ENCODE data around the gene QRFP.

The QRFP gene

DNA sequence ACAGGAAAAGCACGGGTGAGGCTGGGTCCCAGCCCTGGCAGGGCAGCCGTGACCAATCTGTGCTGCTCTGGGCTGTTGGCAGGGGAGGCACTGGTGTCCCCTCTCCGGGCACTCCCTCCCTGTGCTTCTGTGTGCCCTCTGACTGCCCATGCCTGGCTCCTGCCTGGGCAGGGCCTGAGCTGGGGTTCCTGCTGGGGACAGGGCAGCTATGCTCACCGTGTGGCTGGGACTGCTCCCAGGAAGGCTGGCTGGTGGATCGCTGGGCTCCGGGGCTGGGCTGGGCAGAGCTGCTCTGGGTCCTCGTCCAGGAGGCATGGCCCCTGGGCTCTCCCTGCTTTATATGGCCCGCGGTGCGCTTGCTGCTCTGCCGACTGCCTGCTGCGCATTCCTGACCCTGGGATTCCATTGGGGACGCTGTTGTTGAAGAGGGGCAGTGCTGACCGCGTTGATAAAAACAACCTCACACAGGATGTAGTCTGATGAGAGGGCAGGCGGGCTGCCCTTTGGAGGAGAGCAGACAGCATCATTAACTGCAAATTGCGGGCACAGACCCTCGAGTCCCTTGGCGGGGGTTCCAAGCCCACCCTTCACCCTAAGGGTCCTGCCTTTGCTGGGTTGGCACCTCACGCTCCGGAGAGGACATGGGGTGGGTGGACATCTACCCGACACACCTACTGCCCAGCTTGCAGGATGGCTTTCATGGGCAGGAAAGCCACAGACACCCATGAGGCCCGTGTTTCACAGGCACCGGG lies 955 bp downstream of the QRFP start:
- ATAC-seq = no peak
- no peak for DNase-seq
- H3K36me3 Mint-ChIP-seq (ENCODE audit: low read depth) = no peaks in the 10 kb centered on the region
- no peaks in the 10 kb centered on the region for H3K9me3 Mint-ChIP-seq
- peaks cover 3% of the 10 kb centered on the region for H3K27me3 Mint-ChIP-seq
- no peak overlapping the region for H3K4me3 Mint-ChIP-seq
- H3K4me1 Mint-ChIP-seq = no peaks in the 10 kb centered on the region
- no peak overlapping the region for H3K27ac Mint-ChIP-seq

DNA sequence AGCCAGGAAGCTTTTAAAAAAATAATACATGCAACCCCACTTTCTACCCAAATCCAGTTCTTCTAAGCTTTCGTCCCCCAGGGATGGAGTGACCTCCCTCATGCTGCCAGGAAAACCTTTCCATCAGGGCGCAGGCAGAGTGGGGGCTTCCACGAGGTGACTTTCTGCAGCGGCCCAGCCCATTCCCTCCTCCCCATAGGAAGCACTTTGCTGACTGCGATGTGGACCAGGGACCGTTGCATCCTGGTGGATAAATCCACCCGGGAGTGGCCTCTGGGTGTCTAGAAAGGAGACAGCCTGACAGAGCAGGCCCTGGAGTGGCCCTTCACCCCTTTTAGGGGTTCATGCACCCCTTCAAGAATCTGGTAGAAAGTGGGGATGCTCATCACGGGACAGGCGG lies 1.6 kb downstream of the QRFP start:
- Mint-ChIP-seq H3K27ac (no peak overlapping the region), H3K4me1 (no peaks in the 10 kb centered on the region), H3K9me3 (no peaks in the 10 kb centered on the region), H3K36me3 (ENCODE audit: low read depth) (no peaks in the 10 kb centered on the region), H3K27me3 (peaks cover 3% of the 10 kb centered on the region), H3K4me3 (no peak overlapping the region)
- no peak for ATAC-seq
- DNase-seq = no peak

DNA sequence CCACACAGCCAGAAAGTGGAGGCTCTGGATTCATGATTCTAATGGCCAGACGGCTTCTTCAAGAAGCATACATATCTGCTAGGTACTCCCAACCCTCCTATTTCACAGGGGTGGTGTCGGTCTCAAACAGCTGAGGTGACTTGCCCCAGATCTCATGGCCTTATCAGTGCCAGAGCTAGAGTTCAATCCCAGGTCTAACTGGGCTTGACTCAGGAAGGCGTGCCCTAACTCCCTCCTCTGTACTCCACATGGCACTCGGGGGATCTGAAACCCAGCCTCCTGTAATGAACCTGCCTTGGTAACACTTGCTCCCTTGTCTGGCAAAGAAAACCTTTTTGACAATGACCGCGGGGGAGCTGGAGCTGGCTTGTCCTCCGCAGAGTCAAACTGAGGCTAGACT lies 2.1 kb downstream of the QRFP start:
- ATAC-seq = no peak
- H3K27me3 Mint-ChIP-seq = no peaks in the 10 kb centered on the region
- no peak for DNase-seq
- no peaks in the 10 kb centered on the region for H3K9me3 Mint-ChIP-seq
- H3K36me3 Mint-ChIP-seq (ENCODE audit: low read depth) = no peaks in the 10 kb centered on the region
- H3K4me3 Mint-ChIP-seq = no peak overlapping the region
- no peak overlapping the region for H3K27ac Mint-ChIP-seq
- H3K4me1 Mint-ChIP-seq = no peaks in the 10 kb centered on the region

DNA sequence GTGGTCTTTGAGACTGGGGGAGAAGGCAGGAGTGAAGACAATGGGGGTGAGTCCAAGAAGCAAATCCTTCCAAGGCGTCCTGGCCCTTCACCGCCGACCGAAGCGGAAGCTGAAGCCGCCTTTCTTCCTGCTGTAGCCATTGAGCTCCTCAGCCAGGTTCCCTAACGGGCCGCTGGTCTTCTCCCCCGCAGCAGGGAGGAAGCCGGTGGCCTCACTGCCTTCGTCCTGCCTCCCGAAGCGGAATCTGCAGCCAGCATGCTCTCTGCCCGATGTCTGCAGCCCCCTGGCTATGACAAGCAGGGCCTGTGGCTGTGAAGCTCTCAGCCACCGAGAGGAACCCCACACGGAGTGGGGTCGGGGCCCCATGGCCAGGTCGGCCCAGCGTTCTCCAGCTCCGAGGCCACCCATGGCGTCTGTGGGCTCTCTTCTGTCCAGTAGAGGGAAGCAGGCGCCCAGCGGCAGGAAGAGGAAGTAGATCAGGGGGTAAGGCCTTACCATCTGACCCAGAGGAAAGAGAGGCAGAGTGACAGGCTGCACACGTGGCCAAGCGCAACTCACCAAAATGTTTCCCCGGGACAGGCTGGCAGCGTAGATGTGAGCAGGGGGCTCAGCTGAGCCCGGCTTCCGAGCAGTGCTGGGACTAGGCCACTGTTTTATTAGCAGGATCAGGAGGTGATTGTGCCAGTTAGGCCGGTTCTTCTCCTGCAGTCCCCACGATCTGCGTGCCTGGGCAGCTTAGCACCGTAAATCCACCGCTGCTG lies 3.1 kb downstream of the QRFP start:
- H3K4me1 Mint-ChIP-seq = no peaks in the 10 kb centered on the region
- ATAC-seq = peak; percentile 27
- no peaks in the 10 kb centered on the region for H3K9me3 Mint-ChIP-seq
- no peak for DNase-seq
- no peaks in the 10 kb centered on the region for H3K36me3 Mint-ChIP-seq (ENCODE audit: low read depth)
- no peaks in the 10 kb centered on the region for H3K27me3 Mint-ChIP-seq
- H3K4me3 Mint-ChIP-seq = no peak overlapping the region
- no peak overlapping the region for H3K27ac Mint-ChIP-seq

DNA sequence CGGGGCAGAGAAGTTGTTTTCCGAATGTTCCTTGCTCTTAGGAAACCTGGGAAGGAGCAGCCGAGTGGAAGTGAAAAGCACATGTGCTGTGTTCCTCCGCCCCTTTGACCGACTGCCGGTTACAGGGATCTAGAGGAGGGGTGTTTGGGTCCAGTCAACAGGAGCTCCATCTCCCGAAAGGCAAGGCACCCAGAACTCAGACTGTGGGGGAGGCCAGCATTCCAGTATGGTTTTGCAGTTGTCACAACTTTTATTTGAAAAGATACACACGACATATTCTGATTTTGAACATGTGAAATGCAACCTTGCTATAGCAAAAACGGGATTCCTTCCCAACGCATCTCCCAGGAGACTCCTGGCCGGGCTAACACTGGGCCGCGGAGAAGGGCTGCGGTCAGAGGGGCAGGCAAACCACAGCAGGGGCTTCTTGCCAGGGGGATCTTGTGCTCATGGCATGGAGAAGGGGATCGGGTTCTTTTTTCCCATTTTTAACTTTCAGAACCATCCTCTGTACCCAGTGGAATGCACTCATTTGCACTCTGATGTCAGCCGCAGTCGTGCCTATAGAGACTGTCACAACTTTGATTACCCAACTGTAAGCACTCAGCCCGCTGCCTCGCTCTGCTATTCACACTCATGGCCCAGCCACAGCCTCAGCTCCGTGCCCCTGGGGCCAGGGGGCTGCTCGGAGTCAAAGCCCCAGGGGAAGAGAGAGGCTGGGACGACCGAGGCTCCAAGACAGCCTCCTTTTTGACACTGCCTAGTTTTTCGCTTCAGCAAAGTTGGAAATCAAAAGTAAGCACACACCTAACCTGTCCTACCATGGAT lies 3.9 kb downstream of the QRFP start:
- DNase-seq (no peak), ATAC-seq (no peak)
- Mint-ChIP-seq H3K4me3 (no peak overlapping the region), H3K27ac (no peak overlapping the region), H3K36me3 (ENCODE audit: low read depth) (no peaks in the 10 kb centered on the region), H3K4me1 (no peaks in the 10 kb centered on the region), H3K27me3 (no peaks in the 10 kb centered on the region), H3K9me3 (no peaks in the 10 kb centered on the region)

DNA sequence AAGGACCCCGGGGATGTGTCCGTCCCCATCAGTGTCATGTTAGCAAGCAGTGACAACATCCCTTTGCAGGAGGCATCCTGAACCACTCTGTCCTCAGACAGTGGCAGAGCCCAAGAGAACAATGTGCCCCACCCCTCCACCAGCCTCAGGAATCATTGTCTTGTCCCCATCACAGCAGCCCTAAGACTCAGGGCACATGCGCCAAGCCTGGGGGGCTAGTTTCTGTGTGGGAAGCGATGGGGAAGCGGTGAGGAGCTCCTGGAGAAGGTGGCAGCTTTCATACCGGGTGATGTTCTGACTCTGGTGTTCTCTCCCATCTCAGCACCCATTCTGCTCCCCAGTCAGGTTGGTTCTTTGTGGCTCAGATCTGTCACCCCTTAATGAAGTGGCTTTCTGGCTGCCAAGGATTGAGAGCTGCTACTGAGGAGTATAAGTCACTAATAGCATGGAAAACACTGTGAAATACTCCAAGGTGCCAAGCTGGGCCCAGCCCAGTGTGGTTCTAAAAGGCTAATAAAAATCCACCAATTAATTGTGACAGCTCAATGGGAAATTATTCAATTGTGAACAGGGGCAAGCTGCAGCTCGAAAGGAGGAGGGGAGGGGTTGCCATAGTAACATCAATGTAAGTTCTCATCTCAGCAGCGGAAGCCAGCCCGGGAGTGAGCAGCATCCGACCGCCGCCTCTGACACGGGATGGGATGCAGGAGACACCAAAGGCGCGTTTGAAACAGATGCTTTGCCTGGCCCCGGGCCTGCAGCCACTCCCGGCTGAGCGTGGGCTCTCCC lies 4.7 kb downstream of the QRFP start:
- H3K27me3 Mint-ChIP-seq = no peaks in the 10 kb centered on the region
- H3K4me1 Mint-ChIP-seq = no peaks in the 10 kb centered on the region
- H3K4me3 Mint-ChIP-seq = no peak overlapping the region
- ATAC-seq (no peak), DNase-seq (no peak)
- H3K36me3 Mint-ChIP-seq (ENCODE audit: low read depth) = peaks cover 4% of the 10 kb centered on the region
- H3K27ac Mint-ChIP-seq = no peak overlapping the region
- H3K9me3 Mint-ChIP-seq = no peaks in the 10 kb centered on the region

DNA sequence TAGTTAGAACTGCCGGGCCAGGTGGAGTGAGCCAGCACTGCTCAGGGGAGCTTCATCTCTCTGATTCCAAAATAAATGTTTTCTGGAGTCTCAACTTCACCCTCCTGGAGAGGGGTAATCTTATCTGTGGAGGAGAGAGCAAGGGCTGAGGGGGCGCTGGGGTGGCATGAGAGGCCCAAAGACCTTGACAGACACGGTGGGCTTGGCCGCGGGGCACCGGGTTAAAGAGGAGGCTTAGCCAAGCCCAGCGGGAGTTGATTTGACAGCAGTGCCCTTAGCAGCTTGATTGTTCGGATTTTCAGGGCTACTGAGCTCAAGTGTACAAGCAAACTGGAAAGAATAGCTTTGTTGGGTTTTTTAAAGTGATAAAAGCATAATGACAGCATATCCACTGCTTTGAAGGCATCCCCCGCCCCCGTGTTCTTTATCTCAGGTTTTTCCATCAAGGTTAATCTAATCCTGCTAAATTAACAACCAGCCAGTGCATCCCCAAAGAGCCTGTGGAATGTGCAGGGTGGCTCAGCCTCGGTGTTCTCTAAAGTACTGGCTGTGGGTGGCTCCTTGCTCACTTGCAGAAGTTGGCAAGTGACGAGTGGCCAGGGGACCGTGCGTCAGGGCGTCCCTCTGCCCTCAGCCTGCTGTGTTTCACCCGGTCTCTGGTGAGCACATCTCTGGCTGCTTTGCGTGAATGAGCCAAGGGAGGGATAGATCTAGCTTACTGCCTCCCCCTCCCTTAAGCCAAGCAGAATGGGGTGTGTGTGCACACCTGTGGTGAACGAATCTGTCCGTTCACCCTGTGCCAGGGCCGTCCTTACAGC lies 5.5 kb downstream of the QRFP start:
- Mint-ChIP-seq H3K36me3 (ENCODE audit: low read depth) (peaks cover 4% of the 10 kb centered on the region), H3K27ac (no peak overlapping the region), H3K9me3 (no peaks in the 10 kb centered on the region), H3K4me1 (no peaks in the 10 kb centered on the region), H3K27me3 (no peaks in the 10 kb centered on the region), H3K4me3 (no peak overlapping the region)
- DNase-seq = no peak
- ATAC-seq = no peak

DNA sequence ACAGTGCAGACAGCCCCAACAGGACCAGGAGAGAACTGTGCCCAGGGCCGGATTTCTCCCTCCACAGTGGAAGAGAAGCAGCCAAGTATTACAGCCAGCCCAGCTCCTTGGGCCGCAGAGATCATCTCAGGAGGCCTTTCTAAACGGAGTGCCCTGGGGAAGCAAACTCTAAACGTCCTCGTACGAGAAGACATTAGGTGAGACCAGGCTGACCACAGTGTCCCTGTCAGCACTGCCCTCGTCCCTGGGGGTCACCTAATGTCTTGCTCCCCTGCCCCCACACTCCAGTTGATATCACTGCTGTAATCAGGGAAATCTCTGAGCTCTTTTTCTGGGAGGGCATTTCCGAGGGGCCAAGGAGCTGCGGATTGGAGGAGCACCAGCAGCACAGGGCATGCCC lies 6.5 kb downstream of the QRFP start:
- Mint-ChIP-seq H3K4me1 (no peaks in the 10 kb centered on the region), H3K27ac (no peak overlapping the region), H3K4me3 (no peak overlapping the region), H3K27me3 (no peaks in the 10 kb centered on the region), H3K36me3 (ENCODE audit: low read depth) (peaks cover 10% of the 10 kb centered on the region), H3K9me3 (no peaks in the 10 kb centered on the region)
- DNase-seq = no peak
- ATAC-seq = no peak

DNA sequence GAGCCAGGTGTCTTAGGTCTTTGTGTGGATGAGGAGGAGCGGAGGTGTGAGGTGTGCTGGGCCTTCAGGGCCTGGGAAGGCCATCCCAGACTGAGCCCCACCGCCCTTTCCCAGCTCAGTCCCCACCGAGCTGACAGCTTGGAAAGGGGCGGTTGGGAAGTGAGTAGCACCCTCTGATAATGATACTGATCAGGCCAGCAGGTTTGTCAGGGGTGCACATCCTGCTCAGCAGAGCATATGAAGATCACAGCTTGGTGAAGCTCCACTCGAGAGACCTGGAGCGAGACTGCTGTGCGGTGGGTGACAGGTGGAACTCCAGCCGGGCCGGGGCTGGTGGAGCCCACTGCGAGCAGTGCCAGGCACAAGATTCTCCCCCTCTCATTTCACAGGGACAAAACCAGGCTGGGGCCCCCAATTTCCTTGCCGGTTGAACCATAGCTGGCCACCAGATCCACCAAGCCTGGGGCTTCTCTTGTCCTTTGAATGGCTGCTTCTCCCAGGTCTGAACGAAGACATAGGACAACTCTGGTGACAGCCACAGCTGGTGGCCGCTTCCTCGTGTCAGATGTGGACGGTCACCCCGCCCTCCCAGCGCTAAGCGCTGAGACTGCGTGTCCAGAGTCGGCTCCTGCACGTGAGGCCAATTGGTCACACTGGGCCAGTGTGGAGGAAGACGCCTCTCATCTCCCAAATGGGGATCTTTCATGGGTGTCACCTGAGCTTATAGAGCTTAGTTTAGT lies 8.3 kb downstream of the QRFP start:
- Mint-ChIP-seq H3K27me3 (no peaks in the 10 kb centered on the region), H3K27ac (no peak overlapping the region), H3K36me3 (ENCODE audit: low read depth) (peaks cover 13% of the 10 kb centered on the region), H3K9me3 (no peaks in the 10 kb centered on the region), H3K4me3 (no peak overlapping the region), H3K4me1 (no peaks in the 10 kb centered on the region)
- DNase-seq (no peak), ATAC-seq (no peak)

DNA sequence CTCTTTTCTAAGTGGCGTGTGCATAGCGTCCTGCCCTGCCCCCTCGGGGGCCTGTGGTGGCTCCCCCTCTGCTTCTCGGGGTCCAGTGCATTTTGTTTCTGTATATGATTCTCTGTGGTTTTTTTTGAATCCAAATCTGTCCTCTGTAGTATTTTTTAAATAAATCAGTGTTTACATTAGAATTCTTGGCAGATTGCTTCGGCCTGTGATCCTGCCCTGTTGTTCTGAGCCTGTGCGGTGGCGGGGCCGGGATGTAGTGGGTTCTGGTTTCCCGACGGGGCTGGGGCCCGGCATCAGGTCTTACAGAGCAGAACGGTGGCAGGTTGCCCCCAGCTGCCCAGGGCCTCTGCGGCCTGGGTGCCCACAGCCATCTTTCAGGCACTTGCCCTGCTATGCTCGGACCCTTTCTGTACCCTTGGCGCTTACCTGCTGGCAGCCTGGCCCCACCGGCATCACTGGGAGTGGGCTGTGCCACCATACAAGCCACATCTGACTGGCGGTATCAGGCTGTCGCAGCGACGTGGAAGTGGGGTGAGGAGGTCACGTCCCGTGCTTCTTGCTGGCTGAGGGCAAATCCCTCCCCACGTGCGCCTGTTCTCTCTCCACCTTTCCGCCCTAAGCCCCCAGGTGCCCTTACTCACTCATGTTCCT lies 9.0 kb downstream of the QRFP start:
- H3K27ac Mint-ChIP-seq = no peak overlapping the region
- H3K4me3 Mint-ChIP-seq = no peak overlapping the region
- DNase-seq (no peak), ATAC-seq (no peak)
- no peaks in the 10 kb centered on the region for H3K4me1 Mint-ChIP-seq
- no peaks in the 10 kb centered on the region for H3K9me3 Mint-ChIP-seq
- no peaks in the 10 kb centered on the region for H3K27me3 Mint-ChIP-seq
- peaks cover 13% of the 10 kb centered on the region for H3K36me3 Mint-ChIP-seq (ENCODE audit: low read depth)

DNA sequence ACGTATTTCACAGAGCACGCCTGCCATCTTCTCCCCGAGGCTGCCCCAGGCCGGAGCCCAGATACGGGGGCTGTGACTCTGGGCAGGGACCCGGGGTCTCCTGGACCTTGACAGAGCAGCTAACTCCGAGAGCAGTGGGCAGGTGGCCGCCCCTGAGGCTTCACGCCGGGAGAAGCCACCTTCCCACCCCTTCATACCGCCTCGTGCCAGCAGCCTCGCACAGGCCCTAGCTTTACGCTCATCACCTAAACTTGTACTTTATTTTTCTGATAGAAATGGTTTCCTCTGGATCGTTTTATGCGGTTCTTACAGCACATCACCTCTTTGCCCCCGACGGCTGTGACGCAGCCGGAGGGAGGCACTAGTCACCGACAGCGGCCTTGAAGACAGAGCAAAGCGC lies 9.6 kb downstream of the QRFP start:
- no peak overlapping the region for H3K4me3 Mint-ChIP-seq
- peaks cover 13% of the 10 kb centered on the region for H3K36me3 Mint-ChIP-seq (ENCODE audit: low read depth)
- no peak overlapping the region for H3K27ac Mint-ChIP-seq
- H3K27me3 Mint-ChIP-seq = no peaks in the 10 kb centered on the region
- H3K4me1 Mint-ChIP-seq = no peaks in the 10 kb centered on the region
- no peaks in the 10 kb centered on the region for H3K9me3 Mint-ChIP-seq
- ATAC-seq (no peak), DNase-seq (no peak)

DNA sequence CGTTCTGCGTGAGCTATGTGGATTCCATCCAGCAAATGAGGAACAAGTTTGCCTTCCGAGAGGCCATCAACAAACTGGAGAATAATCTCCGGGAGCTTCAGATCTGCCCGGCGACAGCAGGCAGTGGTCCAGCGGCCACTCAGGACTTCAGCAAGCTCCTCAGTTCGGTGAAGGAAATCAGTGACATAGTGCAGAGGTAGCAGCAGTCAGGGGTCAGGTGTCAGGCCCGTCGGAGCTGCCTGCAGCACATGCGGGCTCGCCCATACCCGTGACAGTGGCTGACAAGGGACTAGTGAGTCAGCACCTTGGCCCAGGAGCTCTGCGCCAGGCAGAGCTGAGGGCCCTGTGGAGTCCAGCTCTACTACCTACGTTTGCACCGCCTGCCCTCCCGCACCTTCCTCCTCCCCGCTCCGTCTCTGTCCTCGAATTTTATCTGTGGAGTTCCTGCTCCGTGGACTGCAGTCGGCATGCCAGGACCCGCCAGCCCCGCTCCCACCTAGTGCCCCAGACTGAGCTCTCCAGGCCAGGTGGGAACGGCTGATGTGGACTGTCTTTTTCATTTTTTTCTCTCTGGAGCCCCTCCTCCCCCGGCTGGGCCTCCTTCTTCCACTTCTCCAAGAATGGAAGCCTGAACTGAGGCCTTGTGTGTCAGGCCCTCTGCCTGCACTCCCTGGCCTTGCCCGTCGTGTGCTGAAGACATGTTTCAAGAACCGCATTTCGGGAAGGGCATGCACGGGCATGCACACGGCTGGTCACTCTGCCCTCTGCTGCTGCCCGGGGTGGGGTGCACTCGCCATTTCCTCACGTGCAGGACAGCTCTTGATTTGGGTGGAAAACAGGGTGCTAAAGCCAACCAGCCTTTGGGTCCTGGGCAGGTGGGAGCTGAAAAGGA lies 10.9 kb downstream of the QRFP start:
- H3K27ac Mint-ChIP-seq = no peak overlapping the region
- ATAC-seq (no peak), DNase-seq (no peak)
- H3K27me3 Mint-ChIP-seq = no peaks in the 10 kb centered on the region
- no peak overlapping the region for H3K4me3 Mint-ChIP-seq
- no peaks in the 10 kb centered on the region for H3K9me3 Mint-ChIP-seq
- peaks cover 22% of the 10 kb centered on the region for H3K36me3 Mint-ChIP-seq (ENCODE audit: low read depth)
- H3K4me1 Mint-ChIP-seq = no peaks in the 10 kb centered on the region

Measured in activated naive CD8-positive, alpha-beta T cell treated with anti-CD3 and anti-CD28 coated beads, Interleukin-2, amount 50 U/mL, for 24 hours (primary cell).